Measurements from ENCODE around the gene PTPRN2. TPM values are rescaled to one million over a fixed set of nuclear protein-coding genes. Genes with fewer than 3 reads are reported as not detected.

PTPRN2 gene
- total RNA-seq, 1 experiment from 2014 or later, result 2.1 TPM

GRCh38 chr7:158244873-158245723 lies 342.5 kb downstream of the PTPRN2 start (continued):
- TF ChIP-seq, protein P1, sequence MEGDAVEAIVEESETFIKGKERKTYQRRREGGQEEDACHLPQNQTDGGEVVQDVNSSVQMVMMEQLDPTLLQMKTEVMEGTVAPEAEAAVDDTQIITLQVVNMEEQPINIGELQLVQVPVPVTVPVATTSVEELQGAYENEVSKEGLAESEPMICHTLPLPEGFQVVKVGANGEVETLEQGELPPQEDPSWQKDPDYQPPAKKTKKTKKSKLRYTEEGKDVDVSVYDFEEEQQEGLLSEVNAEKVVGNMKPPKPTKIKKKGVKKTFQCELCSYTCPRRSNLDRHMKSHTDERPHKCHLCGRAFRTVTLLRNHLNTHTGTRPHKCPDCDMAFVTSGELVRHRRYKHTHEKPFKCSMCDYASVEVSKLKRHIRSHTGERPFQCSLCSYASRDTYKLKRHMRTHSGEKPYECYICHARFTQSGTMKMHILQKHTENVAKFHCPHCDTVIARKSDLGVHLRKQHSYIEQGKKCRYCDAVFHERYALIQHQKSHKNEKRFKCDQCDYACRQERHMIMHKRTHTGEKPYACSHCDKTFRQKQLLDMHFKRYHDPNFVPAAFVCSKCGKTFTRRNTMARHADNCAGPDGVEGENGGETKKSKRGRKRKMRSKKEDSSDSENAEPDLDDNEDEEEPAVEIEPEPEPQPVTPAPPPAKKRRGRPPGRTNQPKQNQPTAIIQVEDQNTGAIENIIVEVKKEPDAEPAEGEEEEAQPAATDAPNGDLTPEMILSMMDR (IDR thresholded peaks at IDR 0.05 in 2 of 3, conservative IDR thresholded peaks at IDR 0.05 in 1 of 3; ENCODE audit: borderline replicate concordance in 1 of 3, insufficient read depth in 1 of 3, low read depth in 2 of 3, low read length in 2 of 3), result no peak
- TF ChIP-seq SP1 (IDR thresholded peaks at IDR 0.05; ENCODE audit: low read depth), result no peak
- TF ChIP-seq, protein P2, sequence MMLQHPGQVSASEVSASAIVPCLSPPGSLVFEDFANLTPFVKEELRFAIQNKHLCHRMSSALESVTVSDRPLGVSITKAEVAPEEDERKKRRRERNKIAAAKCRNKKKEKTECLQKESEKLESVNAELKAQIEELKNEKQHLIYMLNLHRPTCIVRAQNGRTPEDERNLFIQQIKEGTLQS (IDR thresholded peaks at IDR 0.05), result no peak
- no peak for TF ChIP-seq JUND (IDR thresholded peaks at IDR 0.05)
- no peak for TF ChIP-seq ZNF274 (IDR thresholded peaks at IDR 0.05; ENCODE audit: low read depth, low read length)
- TF ChIP-seq TCF7L2 (IDR thresholded peaks at IDR 0.05; ENCODE audit: borderline replicate concordance, extremely low read depth, insufficient read depth, insufficient read length), result no peak
- no peak for TF ChIP-seq SIN3A (IDR thresholded peaks at IDR 0.05; ENCODE audit: low read depth)
- no peak for TF ChIP-seq YY1 (IDR thresholded peaks at IDR 0.05; ENCODE audit: extremely low read depth, insufficient replicate concordance, low read depth, low read length)
- TF ChIP-seq EGR1 (IDR thresholded peaks at IDR 0.05; ENCODE audit: low read depth), result no peak

DNA sequence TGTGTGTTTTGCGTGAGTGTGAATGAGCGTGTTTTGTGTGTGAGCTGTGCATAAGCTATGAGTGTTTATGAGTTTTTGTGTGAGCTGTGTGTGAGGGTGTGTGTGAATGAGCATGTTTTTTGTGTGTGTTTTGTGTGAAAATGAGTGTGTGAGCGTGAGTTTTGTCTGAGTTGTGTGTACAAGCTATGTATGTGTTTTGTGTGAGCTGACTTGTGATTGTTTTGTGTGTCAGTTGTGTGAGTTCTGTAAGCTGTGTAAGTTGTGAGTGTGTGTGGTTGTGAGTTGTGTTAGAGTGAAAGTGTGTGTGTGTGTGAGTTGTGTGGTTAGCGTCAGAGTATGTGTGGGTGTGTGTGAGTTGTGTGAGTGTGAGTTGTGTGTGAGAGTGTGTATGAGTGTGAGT lies 343.2 kb downstream of the PTPRN2 start:
- Histone ChIP-seq H4K20me1 (ENCODE audit: insufficient read depth) (no peaks in the 10 kb centered on the region), H3K36me3 (ENCODE audit: control insufficient read depth in 1 of 2, insufficient read depth in 2 of 2, low read length in 2 of 2) (no peaks in the 10 kb centered on the region), H3K4me3 (replicated peaks in 1 of 2; ENCODE audit: low read depth in 1 of 2, low read length in 2 of 2) (no peak overlapping the region), H3K27me3 (ENCODE audit: insufficient read depth, low read length) (no peaks in the 10 kb centered on the region), H3K4me1 (ENCODE audit: control insufficient read depth in 1 of 2, insufficient read depth in 2 of 2, low read length in 2 of 2) (no peaks in the 10 kb centered on the region), H3K9me3 (ENCODE audit: control insufficient read depth in 1 of 2, insufficient read depth in 1 of 2, low read depth in 1 of 2, low read length in 2 of 2) (peaks cover 10 to 13% of the 10 kb centered on the region in 2 experiments; a peak in 2 of 4 replicates), H3K9me2 (ENCODE audit: insufficient read depth) (no peaks in the 10 kb centered on the region), H2AFZ (ENCODE audit: low read depth, low read length, poor library complexity, severe bottlenecking) (no peak overlapping the region), H3K9ac (ENCODE audit: low read length) (no peak overlapping the region), H3K27ac (ENCODE audit: low read depth, low read length) (no peak overlapping the region), H3K4me2 (ENCODE audit: low read length) (no peak overlapping the region), H3K79me2 (ENCODE audit: insufficient read depth, low read length) (no peaks in the 10 kb centered on the region)
- ATAC-seq, result no peak
- no peak for DNase-seq (ENCODE audit: low read depth, low spot score)
- intact Hi-C loops (cut with micrococcal nuclease), result no loop called here
- RAD21 ChIA-PET (ENCODE audit: low non-redundant PET in 1 of 2, low total read pairs in 2 of 2, uncharacterized antibody in 2 of 2, unreplicated experiment in 2 of 2), result no interaction called here
- POLR2A ChIA-PET, result no interaction called here
- no TSS peak for BruUV-seq (replicated peaks)
- CTCF ChIA-PET, result no interaction called here
- TF ChIP-seq POLR2A (IDR thresholded peaks at IDR 0.05; ENCODE audit: borderline replicate concordance, extremely low read depth, insufficient read depth, insufficient read length) (no peak), ZBTB33 (IDR thresholded peaks at IDR 0.05; ENCODE audit: extremely low read depth, insufficient replicate concordance, low read length) (no peak), YY1 (IDR thresholded peaks at IDR 0.05; ENCODE audit: extremely low read depth, insufficient replicate concordance, low read depth, low read length) (no peak), POLR2AphosphoS5 (IDR thresholded peaks at IDR 0.05; ENCODE audit: low read depth, low read length) (no peak), ZFX (IDR thresholded peaks at IDR 0.05) (no peak), EZH2phosphoT487 (IDR thresholded peaks at IDR 0.05; ENCODE audit: borderline replicate concordance) (no peak), RAD21 (IDR thresholded peaks at IDR 0.05; ENCODE audit: low read depth) (no peak)
- TF ChIP-seq, protein P1 (IDR thresholded peaks at IDR 0.05 in 2 of 3, conservative IDR thresholded peaks at IDR 0.05 in 1 of 3; ENCODE audit: borderline replicate concordance in 1 of 3, insufficient read depth in 1 of 3, low read depth in 2 of 3, low read length in 2 of 3), result no peak
